ENCODE data around the gene ADAMTS4.

The ADAMTS4 gene

DNA sequence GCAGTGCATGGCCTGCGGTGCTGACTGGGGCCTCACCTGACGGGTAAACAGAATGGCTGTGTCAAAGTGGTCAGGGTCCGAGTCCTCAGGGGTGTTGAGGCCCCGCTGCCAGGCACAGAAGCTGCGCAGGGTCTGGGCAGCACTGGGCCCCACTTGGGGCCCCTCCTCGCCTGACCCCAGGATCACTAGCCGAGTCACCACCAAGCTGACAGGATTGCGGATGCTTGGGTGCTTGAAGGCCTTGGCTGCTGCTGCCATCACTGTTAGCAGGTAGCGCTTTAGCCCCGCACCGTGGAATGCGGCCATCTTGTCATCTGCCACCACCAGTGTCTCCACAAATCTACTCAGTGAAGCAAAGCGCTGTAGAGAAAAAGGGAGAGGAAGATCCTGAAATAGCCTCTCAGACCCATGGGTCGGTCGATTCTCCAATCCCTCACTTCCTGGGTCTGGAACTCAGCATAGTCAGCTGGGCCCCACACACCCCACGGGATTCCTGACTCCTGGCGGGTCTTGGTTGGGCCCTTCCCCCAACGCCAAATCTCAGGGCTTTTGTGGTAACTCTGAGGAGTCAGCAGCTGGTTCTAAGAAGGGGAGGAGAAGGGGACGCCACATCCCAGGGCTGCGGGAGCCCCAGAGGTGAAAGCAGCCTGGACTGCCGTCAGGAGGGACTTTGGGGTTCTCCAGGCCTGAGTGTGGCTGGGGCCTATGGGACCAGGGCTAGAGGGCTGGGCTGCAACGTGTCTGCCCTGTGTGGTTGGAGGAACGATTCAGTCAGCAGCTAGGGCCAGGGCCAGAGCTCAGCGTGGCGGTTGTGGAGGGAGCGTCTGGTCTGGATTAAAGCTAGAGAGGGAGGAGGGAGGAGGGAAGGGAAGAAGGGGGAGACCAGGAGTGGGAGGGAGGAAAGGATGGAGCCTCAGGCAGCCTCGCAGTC, 2.1 kb downstream of the ADAMTS4 start:
- no peak for FAIRE-seq
- no peak for DNase-seq (ENCODE audit: low spot score)

GRCh38 chr1:161196111-161196510, 2.7 kb downstream of the ADAMTS4 start:
- DNase-seq (ENCODE audit: low spot score) (no peak), FAIRE-seq (no peak)

GRCh38 chr1:161195171-161195570, 3.7 kb downstream of the ADAMTS4 start:
- no peak for FAIRE-seq

DNA sequence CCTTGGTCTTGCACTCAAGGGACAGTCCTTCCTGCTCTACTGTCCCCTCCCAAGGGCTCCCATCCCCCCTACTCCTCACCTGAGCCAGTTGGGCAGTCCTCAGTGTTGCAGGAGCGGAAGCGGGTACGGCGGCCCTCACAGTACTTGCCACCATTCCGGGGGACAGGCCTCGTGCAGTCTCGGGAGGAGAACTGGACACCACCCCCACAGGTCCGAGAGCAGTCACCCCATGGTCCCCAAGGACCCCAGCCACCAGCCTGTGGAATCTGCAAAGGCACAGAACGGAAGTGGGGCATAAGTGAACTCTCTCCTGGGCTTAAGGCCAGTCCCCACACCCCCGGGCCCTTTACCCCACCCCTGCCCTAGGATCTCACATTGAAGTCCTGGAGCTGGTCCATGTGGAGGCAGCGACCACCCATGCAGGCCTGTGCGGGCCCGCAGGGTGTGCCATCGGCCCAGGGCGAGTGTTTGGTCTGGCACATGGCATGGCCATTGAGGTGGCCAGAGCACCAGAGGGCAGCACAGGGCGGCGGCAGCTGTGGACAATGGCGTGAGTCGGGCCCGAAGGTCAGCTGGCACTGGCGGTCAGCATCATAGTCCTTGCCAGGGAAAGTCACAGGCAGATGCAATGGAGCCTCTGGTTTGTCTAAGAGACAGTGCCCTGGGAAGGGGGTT, 5.2 kb downstream of the ADAMTS4 start:
- DNase-seq (ENCODE audit: low spot score) = peak; percentile 9
- FAIRE-seq = no peak

More at GRCh38 chr1:161195171-161195570, 3.7 kb downstream of the ADAMTS4 start:
- no peak for DNase-seq (ENCODE audit: low spot score)

DNA sequence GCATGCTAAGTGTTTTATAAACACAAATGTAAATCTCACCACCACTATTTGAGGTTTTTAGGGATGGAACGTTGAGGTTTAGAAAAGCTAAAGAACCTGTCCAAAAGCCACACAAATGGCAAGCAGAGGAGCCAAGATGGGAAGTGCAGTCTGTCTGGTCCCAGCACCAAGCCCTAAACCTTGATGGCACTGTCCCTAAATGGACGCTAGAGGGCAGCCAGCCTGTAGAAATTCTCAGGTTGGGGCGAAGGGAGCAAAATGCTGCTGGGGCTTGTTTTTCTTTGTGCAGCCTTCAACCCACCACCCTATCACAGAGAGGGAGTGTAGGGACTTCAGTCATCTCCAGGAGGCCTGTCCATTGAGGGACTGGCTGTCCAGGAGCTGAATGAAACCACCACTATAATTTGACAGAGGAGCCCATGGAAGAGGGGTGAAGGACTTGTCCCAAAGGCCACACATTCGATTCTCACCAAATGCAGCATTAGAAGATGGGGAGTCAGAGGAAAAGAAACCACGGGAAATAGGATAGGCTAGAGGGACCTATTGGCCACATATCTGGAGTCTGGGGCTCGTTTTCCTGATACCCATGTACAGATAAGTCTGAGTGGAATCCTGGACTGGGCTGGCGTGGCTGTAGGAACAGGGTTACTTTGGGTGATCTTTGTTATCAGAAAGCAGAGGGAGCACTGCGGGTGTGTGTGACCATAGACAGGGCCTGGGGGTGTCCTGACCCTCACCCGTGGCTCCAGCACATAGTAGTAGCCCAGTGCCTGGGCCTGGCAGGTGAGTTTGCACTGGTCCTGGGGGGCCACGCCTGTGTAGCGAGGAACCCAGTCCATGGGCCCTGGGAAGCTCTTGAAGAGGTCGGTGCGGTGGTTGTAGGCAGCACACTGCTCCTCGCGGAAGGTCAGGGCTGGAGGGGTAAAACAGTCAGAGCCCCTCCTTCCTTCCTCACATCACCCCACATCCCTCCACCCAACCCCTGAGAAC, 6.1 kb downstream of the ADAMTS4 start:
- FAIRE-seq = no peak
- peak; percentile 35 for DNase-seq (ENCODE audit: low spot score)

- FAIRE-seq (no peak), DNase-seq (ENCODE audit: low spot score) (no peak)
Observed at GRCh38 chr1:161191971-161192370, 6.9 kb downstream of the ADAMTS4 start.

GRCh38 chr1:161190962-161191521, 7.8 kb downstream of the ADAMTS4 start:
- DNase-seq (ENCODE audit: low spot score) = no peak
- no peak for FAIRE-seq

- no peak for DNase-seq (ENCODE audit: low spot score)
Observed at GRCh38 chr1:161189036-161189435, 9.8 kb downstream of the ADAMTS4 start.

GRCh38 chr1:161188381-161188780, 10.5 kb downstream of the ADAMTS4 start:
- FAIRE-seq = no peak

More at GRCh38 chr1:161189036-161189435, 9.8 kb downstream of the ADAMTS4 start:
- FAIRE-seq = no peak

DNA sequence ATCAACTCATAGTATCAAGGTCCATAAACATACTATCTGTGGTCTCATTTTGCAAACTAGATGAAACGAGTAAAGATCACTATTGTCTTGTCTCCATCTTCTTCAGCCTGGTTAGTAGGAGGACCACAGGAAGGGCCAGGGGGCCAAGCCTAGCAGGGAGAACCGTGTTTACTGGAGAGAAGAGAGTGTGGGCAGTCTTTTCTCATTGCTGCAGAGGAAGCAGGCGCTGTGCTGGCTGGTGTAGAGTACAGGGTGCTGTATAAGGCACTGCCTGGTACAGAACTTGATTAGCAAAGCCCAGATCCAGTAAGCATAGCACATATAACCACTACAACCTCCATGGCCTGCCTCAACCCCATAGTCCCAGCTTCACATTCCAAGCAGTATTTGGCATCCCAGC, 11.5 kb downstream of the ADAMTS4 start:
- FAIRE-seq (no peak), DNase-seq (ENCODE audit: low spot score) (no peak)

More at GRCh38 chr1:161188381-161188780, 10.5 kb downstream of the ADAMTS4 start:
- DNase-seq (ENCODE audit: low spot score) = no peak

DNA sequence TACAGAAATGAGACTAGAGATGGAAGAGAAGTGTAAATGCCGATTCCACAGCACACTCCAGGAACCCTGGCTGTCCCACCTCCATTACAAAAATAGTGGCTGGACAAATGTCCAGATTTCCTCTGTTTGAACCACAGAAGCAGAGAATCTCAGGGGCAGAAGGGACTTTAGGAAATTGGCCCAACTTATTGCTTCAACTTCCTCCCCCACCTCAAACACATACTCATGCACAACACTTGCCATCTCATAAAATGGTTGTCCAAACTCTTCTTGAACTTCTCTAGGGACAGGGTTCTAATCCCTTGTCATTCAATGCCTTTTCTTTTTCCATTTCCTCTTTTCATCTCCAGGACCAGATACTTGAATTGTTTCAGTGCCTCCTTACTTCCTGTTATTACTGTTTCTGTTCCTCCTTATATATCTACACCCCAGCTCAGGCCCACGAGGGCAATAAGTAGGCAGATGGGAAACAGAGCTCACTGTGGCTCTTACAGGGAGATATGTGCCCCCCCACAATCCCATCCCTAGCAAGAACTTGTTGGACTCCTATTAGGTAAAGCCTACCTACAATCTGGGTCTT, 13.0 kb downstream of the ADAMTS4 start:
- no peak for FAIRE-seq
- DNase-seq (ENCODE audit: low spot score) = no peak

DNA sequence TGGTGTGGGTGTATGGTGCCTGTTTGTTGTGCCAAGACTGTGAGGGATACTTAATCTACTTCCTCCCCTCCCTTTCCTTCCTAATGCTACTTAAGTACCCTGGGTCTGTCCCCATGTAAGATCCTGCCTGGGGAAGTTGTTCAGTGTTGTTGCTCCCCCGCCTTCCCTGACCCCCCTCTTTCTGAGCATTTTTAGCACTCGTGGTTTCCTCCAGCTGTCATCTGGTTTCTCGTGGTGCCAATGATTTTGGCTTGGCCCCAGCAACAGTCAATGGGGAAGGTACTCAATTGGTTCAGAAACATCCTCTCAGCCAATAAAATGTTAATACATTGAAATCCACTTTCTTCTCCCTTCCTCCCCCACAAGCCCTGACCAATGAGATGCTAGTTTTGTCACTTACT, 13.6 kb downstream of the ADAMTS4 start:
- DNase-seq (ENCODE audit: low spot score) = no peak
- FAIRE-seq = no peak

GRCh38 chr1:161182214-161182613, 16.6 kb downstream of the ADAMTS4 start:
- peak; percentile 71 for DNase-seq (ENCODE audit: low spot score)
- FAIRE-seq = peak; percentile 59

- DNase-seq (ENCODE audit: low spot score) (no peak), FAIRE-seq (no peak)
Observed at GRCh38 chr1:161180639-161181038, 18.2 kb downstream of the ADAMTS4 start.

DNA sequence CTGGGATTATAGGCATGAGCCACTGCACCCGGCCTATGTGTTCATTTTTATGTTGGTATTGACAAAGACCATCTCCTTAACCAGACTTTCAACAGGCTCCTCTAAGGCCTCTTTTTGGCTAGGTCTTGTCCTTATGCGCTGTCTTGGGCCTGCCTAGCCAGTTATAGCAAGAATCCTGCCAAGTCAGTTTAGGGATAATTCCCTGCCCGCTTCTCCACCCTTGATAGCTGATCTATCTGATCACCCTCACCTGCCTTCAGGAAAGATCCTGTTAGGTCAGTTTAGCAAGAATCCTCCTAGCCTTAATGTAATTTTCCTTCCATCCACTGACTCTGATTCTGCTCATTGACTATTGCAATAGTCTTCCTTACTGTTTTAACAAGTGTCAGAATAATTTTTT, 19.2 kb downstream of the ADAMTS4 start:
- FAIRE-seq (no peak), DNase-seq (ENCODE audit: low spot score) (no peak)

DNA sequence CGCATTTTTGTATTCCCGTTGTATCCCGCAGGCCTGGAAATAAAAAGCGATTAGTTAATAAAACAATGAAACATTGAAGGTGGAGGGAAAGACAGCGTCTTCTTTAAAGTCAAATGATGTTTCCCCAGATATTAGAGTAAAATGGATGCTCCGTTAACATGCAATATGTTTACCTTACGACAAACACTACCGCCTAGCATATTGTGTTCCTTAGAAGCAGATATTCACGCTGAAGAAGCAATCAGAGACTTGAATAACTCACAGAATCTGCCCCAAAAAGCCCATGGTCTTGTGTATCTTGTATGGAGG, 21.0 kb downstream of the ADAMTS4 start:
- DNase-seq (ENCODE audit: low spot score) = no peak
- FAIRE-seq = no peak

GRCh38 chr1:161177112-161177935, 21.5 kb downstream of the ADAMTS4 start, which contains the start of gene B4GALT3:
Gene B4GALT3, minus strand, starts transcription at chr1:161177507. Its CDS starts 1,447 bp downstream, at chr1:161176060.
- DNase-seq (ENCODE audit: low spot score) = peak; percentile 52
- FAIRE-seq = no peak

DNA sequence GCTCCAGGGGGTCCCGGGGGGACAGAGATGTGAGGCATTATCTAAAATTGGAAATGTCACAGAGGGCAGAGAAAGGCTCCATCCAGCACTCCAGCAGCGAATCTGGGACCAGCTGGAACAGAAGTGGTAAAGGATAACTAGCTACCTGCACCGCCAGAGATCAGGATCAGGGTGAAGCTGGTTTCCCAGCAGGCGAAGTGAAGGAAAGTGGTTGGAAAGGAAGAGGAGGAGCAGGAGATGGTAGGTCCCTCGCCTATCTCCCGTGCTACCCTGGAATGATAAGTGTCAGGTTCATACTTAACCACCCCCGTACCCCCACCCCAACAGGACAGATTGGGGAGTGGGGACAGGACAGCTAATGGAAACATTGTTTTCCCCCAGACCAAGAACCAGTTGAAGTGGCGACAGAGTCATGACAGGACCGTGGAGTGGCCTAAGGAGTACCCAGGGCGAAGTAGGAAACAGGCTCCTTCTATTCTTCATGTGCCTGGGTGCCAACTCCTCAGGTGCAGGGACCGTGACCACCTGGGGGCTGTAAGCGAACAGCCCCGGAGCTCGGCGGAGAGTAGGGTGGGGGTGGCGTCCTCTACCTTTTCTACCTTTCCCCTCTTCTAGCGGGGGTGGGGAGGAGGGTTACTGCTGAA, 22.3 kb downstream of the ADAMTS4 start:
- DNase-seq (ENCODE audit: low spot score) = no peak
- no peak for FAIRE-seq

GRCh38 chr1:161175771-161176453, 22.9 kb downstream of the ADAMTS4 start:
- DNase-seq (ENCODE audit: low spot score) (no peak), FAIRE-seq (no peak)

All from RCC 7860 (cell line).